ENCODE measurements around the gene MRPL23. TPM values are rescaled to one million over a fixed set of nuclear protein-coding genes. Genes with fewer than 3 reads are reported as not detected.

MRPL23 gene
- total and polyA plus RNA-seq, 2 of the 8 experiments (the other 6 are each of a cell fraction or from before 2014, with no cell fraction given): 86.4 to 244 TPM

GRCh38 chr11:1943977-1944376 is 3.2 kb upstream of the MRPL23 start:
- no peak overlapping the region for H3K14ac ChIP-seq (ENCODE audit: insufficient read length)
- H4K20me1 ChIP-seq (replicated peaks in 1 of 2; ENCODE audit: control insufficient read depth in 1 of 2, insufficient read depth in 2 of 2, low read length in 2 of 2): no peaks in the 10 kb centered on the region
- H3K9ac ChIP-seq (replicated peaks in 1 of 4; ENCODE audit: extremely low read depth in 1 of 4, low read depth in 3 of 4, low read length in 3 of 4): no peak overlapping the region
- no peak overlapping the region for H3K18ac ChIP-seq (ENCODE audit: extremely low read depth, low read length)
- no peak overlapping the region for H3K23ac ChIP-seq (ENCODE audit: insufficient read length)
- H3K56ac ChIP-seq (replicated peaks; ENCODE audit: insufficient read length, low read depth, low read length): no peak overlapping the region
- H2AFZ ChIP-seq (ENCODE audit: low read length): no peak overlapping the region
- H3K9me3 ChIP-seq (ENCODE audit: insufficient read depth in 2 of 2, low read depth in 1 of 2, low read length in 1 of 2): no peaks in the 10 kb centered on the region
- H4K8ac ChIP-seq (ENCODE audit: extremely low read depth, insufficient read depth, low read length): no peak overlapping the region
- H2BK5ac ChIP-seq (ENCODE audit: low read depth, low read length): no peak overlapping the region
- H2BK20ac ChIP-seq (ENCODE audit: low read length): no peak overlapping the region
- H3K79me1 ChIP-seq (ENCODE audit: low read depth, low read length): no peaks in the 10 kb centered on the region
- no peak overlapping the region for H3K27ac ChIP-seq (ENCODE audit: low read depth, low read length)
- H3K4me3 ChIP-seq (ENCODE audit: extremely low read depth in 1 of 4, insufficient read depth in 2 of 4, low read depth in 3 of 4, low read length in 4 of 4): no peak overlapping the region
- TF ChIP-seq EZH2 (IDR thresholded peaks at IDR 0.05; ENCODE audit: low read depth, low read length, severe bottlenecking) (no peak), CEBPB (IDR thresholded peaks at IDR 0.05; ENCODE audit: low read depth, low read length) (no peak), BACH1 (IDR thresholded peaks at IDR 0.05; ENCODE audit: low read length) (no peak), GABPA (IDR thresholded peaks at IDR 0.05; ENCODE audit: borderline replicate concordance, insufficient read depth, low read length) (no peak), TAF1 (IDR thresholded peaks at IDR 0.05; ENCODE audit: low read depth, low read length) (no peak), TCF12 (IDR thresholded peaks at IDR 0.05; ENCODE audit: low read depth, low read length) (no peak), FOSL1 (IDR thresholded peaks at IDR 0.05; ENCODE audit: insufficient read depth, low read depth, low read length) (no peak), USF2 (IDR thresholded peaks at IDR 0.05; ENCODE audit: low read length) (no peak), CHD1 (IDR thresholded peaks at IDR 0.05; ENCODE audit: low read depth, low read length) (no peak), GTF2F1 (IDR thresholded peaks at IDR 0.05; ENCODE audit: borderline replicate concordance, low read depth, low read length) (no peak), TBP (IDR thresholded peaks at IDR 0.05; ENCODE audit: low read depth, low read length) (no peak), YY1 (IDR thresholded peaks at IDR 0.05; ENCODE audit: low read depth, low read length) (no peak), RNF2 (IDR thresholded peaks at IDR 0.05; ENCODE audit: borderline replicate concordance, low read depth, low read length, missing control alignments, poor library complexity, severe bottlenecking) (no peak)
- no peak overlapping the region for H4K5ac ChIP-seq (ENCODE audit: insufficient read length, low read depth, low read length)
- no peak for FAIRE-seq
- WGBS, 2 experiments (ENCODE audit: extremely low coverage in 1 of 2, insufficient coverage in 1 of 2, insufficient read length in 1 of 2, insufficient replicate concordance in 2 of 2, low coverage in 1 of 2, low lambda C conversion rate in 2 of 2, missing lambda C conversion rate in 1 of 2): 93% methylated on average over 9 of the region's 9 CpGs; no CpG with 5 or more reads in 1 of the 2 experiments
- H3K27me3 ChIP-seq (replicated peaks in 1 of 4; ENCODE audit: control insufficient read depth in 3 of 4, extremely low read depth in 1 of 4, insufficient read depth in 3 of 4, low read length in 3 of 4): no peaks in the 10 kb centered on the region
- no peak overlapping the region for H2BK15ac ChIP-seq (ENCODE audit: low read length)
- CTCF ChIA-PET (ENCODE audit: partially characterized antibody): interaction anchor here (0.6 to 0.7 kb wide), 3 partner anchors 11 to 1443 kb away, joined by 3 read pairs; no protein-coding TSS in a partner anchor
- H3K4me2 ChIP-seq (ENCODE audit: insufficient read depth in 1 of 2, low read depth in 2 of 2, low read length in 2 of 2): no peak overlapping the region
- H3K4me1 ChIP-seq (replicated peaks in 1 of 4; ENCODE audit: control insufficient read depth in 3 of 4, insufficient read depth in 4 of 4, low read length in 3 of 4): peaks cover 0 to 7% (median 0%) of the 10 kb centered on the region in 4 experiments; a peak in 2 of 7 replicates
- POLR2A ChIA-PET (ENCODE audit: partially characterized antibody): no interaction called here
- no peaks in the 10 kb centered on the region for H3K79me2 ChIP-seq (ENCODE audit: control insufficient read depth in 1 of 2, insufficient read depth in 2 of 2, low read length in 2 of 2)
- H2AK5ac ChIP-seq (ENCODE audit: low read depth, low read length): no peak overlapping the region
- H2BK120ac ChIP-seq (replicated peaks; ENCODE audit: low read depth, low read length): no peak overlapping the region
- H4K91ac ChIP-seq (replicated peaks; ENCODE audit: insufficient read length, low read length): no peak overlapping the region
- DNase-seq (ENCODE audit: low read depth in 1 of 2, low spot score in 2 of 2): peak in 1 of 2 experiments; percentile 42
- H3K23me2 ChIP-seq (ENCODE audit: low read depth, low read length): peaks cover 2% of the 10 kb centered on the region; the same call in 1 of the 2 replicates
- no peak overlapping the region for H3K4ac ChIP-seq (replicated peaks; ENCODE audit: insufficient read length, low read depth, low read length)
- H2BK12ac ChIP-seq (ENCODE audit: low read depth, low read length): 0 out of 2 replicates have a peak overlapping the region, but pooled peaks have one; percentile 39
- no peaks in the 10 kb centered on the region for H3K36me3 ChIP-seq (ENCODE audit: control insufficient read depth in 2 of 4, insufficient read depth in 4 of 4, low read length in 3 of 4)

All from H1 (cell line).